ENCODE results near the gene NME7.

DNA sequence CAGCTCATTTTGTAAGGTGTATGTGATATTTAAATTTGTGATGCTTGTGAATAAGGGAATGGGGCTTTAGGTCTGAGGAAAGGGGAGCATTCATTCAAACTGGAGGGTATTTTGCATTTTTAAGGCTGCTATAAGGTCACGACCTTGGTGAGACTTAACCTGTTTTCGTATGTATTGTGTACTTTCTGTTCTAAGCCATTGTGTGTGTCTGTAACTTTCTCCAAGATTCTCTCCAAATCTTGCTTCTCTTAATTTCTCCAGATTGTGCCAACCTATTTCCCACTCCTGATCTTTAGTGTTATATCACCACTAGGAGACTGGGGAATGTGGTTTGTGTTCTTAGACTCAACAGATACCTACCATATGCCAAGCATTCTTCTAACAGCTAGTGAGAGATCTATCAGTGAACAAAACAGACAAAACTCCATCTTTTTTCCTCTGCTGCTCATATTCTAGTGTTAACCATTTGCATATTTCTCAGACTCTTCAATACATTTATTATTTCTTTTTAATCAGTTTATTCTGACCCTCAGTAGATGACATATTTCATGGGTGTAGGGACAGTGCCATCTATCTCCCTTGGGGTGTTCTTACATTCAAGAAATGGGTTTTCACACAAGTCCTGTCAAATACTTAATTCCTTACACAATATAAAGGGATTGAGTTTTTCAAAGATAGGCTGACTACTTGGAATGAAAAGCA, 233.6 kb downstream of the NME7 start:
- TF ChIP-seq ZNF274 (IDR thresholded peaks at IDR 0.05; ENCODE audit: low read length) (no peak), ZNF274 (tag by site-specific recombination; IDR thresholded peaks at IDR 0.05; ENCODE audit: borderline replicate concordance) (no peak), ZFHX2 (tag by site-specific recombination; conservative IDR thresholded peaks at IDR 0.05) (no peak), ZNF623 (tag by site-specific recombination; IDR thresholded peaks at IDR 0.05) (no peak), ZNF785 (tag by site-specific recombination; IDR thresholded peaks at IDR 0.05) (no peak), ZFP37 (tag by site-specific recombination; IDR thresholded peaks at IDR 0.05) (no peak), ZIC2 (tag by site-specific recombination; IDR thresholded peaks at IDR 0.05) (no peak), ZNF221 (tag by site-specific recombination; IDR thresholded peaks at IDR 0.05; ENCODE audit: borderline replicate concordance) (no peak), SP2 (tag by site-specific recombination; IDR thresholded peaks at IDR 0.05) (no peak), ZNF561 (tag by site-specific recombination; IDR thresholded peaks at IDR 0.05; ENCODE audit: borderline replicate concordance) (no peak), OSR2 (tag by site-specific recombination; IDR thresholded peaks at IDR 0.05) (no peak)
- TF ChIP-seq, protein P1, sequence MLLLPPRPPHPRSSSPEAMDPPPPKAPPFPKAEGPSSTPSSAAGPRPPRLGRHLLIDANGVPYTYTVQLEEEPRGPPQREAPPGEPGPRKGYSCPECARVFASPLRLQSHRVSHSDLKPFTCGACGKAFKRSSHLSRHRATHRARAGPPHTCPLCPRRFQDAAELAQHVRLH (tag by site-specific recombination; IDR thresholded peaks at IDR 0.05), result no peak
- TF ChIP-seq, protein P2, sequence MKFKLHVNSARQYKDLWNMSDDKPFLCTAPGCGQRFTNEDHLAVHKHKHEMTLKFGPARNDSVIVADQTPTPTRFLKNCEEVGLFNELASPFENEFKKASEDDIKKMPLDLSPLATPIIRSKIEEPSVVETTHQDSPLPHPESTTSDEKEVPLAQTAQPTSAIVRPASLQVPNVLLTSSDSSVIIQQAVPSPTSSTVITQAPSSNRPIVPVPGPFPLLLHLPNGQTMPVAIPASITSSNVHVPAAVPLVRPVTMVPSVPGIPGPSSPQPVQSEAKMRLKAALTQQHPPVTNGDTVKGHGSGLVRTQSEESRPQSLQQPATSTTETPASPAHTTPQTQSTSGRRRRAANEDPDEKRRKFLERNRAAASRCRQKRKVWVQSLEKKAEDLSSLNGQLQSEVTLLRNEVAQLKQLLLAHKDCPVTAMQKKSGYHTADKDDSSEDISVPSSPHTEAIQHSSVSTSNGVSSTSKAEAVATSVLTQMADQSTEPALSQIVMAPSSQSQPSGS (tag by site-specific recombination; IDR thresholded peaks at IDR 0.05; ENCODE audit: low read depth), result no peak
- TF ChIP-seq, protein P3, sequence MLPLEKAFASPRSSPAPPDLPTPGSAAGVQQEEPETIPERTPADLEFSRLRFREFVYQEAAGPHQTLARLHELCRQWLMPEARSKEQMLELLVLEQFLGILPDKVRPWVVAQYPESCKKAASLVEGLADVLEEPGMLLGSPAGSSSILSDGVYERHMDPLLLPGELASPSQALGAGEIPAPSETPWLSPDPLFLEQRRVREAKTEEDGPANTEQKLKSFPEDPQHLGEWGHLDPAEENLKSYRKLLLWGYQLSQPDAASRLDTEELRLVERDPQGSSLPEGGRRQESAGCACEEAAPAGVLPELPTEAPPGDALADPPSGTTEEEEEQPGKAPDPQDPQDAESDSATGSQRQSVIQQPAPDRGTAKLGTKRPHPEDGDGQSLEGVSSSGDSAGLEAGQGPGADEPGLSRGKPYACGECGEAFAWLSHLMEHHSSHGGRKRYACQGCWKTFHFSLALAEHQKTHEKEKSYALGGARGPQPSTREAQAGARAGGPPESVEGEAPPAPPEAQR (tag by site-specific recombination; IDR thresholded peaks at IDR 0.05), result no peak

All from HEK293 (cell line).